ENCODE results near the gene IGFL3. TPM values are rescaled to one million over a fixed set of nuclear protein-coding genes. Genes with fewer than 3 reads are reported as not detected.

The IGFL3 gene
- total RNA-seq, 4 donors from 2014 or later, result not detected

DNA sequence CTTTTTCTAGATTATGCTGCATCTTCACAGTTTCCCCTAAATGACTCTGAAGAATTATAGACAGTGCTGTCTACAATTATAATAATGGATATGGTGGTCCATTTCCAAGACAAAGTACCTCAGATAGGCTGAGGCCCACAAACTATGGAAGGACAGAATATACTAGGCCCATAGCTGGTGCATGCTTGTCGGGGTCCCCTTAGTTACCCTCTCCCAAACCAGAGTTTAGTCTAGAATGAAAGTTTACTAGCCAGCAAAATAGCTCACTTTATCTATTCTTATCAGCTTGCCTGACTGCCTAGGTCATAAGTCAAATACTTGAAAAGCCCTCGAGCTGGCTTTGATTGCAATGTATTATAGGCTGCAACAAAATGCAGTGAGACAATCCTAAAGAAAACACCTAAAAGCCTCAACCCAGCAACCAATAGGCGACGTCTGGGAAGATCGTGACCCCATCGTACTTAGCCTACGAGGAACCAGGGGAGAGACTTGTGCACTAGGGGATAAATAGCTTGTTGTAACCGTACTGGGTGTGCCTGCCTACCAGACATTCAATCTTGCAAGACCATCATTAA, 22.8 kb upstream of the IGFL3 start:
- no peaks in the 10 kb centered on the region for H3K4me1 ChIP-seq
- H3K9me3 ChIP-seq, result no peaks in the 10 kb centered on the region
- no peaks in the 10 kb centered on the region for H3K36me3 ChIP-seq
- intact Hi-C loops (cut with DNase I; ENCODE audit: low total_unique reads), result no loop called here
- no peak overlapping the region for H3K27ac ChIP-seq
- TF ChIP-seq, protein P1, sequence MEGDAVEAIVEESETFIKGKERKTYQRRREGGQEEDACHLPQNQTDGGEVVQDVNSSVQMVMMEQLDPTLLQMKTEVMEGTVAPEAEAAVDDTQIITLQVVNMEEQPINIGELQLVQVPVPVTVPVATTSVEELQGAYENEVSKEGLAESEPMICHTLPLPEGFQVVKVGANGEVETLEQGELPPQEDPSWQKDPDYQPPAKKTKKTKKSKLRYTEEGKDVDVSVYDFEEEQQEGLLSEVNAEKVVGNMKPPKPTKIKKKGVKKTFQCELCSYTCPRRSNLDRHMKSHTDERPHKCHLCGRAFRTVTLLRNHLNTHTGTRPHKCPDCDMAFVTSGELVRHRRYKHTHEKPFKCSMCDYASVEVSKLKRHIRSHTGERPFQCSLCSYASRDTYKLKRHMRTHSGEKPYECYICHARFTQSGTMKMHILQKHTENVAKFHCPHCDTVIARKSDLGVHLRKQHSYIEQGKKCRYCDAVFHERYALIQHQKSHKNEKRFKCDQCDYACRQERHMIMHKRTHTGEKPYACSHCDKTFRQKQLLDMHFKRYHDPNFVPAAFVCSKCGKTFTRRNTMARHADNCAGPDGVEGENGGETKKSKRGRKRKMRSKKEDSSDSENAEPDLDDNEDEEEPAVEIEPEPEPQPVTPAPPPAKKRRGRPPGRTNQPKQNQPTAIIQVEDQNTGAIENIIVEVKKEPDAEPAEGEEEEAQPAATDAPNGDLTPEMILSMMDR (IDR thresholded peaks at IDR 0.05 in 4 of 5, conservative IDR thresholded peaks at IDR 0.05 in 1 of 5), result no peak
- no peak for TF ChIP-seq POLR2A (IDR thresholded peaks at IDR 0.05)
- in situ Hi-C loops (cut with MboI; ENCODE audit: low sequenced_read_pairs in 4 of 4), result no loop called here
- ATAC-seq (no peak), DNase-seq (no peak)
- H3K4me3 ChIP-seq, result no peak overlapping the region
- peaks cover 0 to 17% (median 0%) of the 10 kb centered on the region in 3 donors for H3K27me3 ChIP-seq

DNA sequence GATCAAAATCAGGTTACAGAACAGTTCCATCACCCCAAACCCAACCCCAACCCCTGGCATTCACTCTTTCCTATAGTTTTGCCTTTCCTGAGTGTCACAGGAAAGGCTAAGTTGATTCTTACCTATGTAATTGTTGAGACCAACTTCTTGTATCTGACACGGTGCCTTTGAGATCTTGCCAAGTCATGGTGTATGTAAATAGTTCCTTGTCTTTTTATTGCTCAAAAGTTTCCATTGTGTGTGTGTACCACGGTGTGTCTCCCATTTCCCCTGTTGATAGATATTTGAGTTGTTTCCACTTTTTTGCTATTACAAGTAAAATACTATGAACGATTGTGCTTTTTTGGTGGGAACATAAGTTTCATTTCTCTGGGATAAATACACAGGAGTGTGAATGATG, 20.3 kb upstream of the IGFL3 start:
- peaks cover 0 to 7% (median 0%) of the 10 kb centered on the region in 3 donors for H3K27me3 ChIP-seq
- ATAC-seq (no peak), DNase-seq (no peak)
- no peaks in the 10 kb centered on the region for H3K4me1 ChIP-seq
- H3K27ac ChIP-seq, result no peak overlapping the region
- H3K36me3 ChIP-seq, result no peaks in the 10 kb centered on the region
- H3K9me3 ChIP-seq, result no peaks in the 10 kb centered on the region
- TF ChIP-seq, protein P1 (IDR thresholded peaks at IDR 0.05 in 4 of 5, conservative IDR thresholded peaks at IDR 0.05 in 1 of 5), result no peak
- intact Hi-C loops (cut with DNase I; ENCODE audit: low total_unique reads) (no loop called here), in situ Hi-C loops (cut with MboI; ENCODE audit: low sequenced_read_pairs in 4 of 4) (no loop called here)
- no peak overlapping the region for H3K4me3 ChIP-seq

DNA sequence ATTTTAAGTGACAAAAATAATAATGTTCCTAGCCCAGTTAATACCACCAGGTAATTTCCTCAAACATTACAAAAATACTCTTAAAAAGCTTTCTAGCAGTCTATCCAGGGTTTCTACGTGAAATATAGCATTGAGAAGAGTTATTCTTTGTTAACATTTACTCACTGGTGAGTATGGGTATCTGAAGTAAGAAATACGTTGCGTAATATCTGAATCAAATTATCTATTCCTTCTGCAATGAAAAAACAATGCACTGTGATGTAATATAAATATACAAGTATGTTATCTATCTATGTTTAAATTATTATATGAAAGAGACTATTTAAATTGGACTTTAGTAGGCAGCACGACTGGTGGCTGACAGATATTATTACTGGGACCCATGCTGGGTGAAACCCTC, 17.8 kb upstream of the IGFL3 start:
- no peaks in the 10 kb centered on the region for H3K36me3 ChIP-seq
- H3K27ac ChIP-seq, result no peak overlapping the region
- in situ Hi-C loops (cut with MboI; ENCODE audit: low sequenced_read_pairs in 4 of 4) (no loop called here), intact Hi-C loops (cut with DNase I; ENCODE audit: low total_unique reads) (no loop called here)
- H3K4me1 ChIP-seq, result no peaks in the 10 kb centered on the region
- ATAC-seq, result no peak
- H3K4me3 ChIP-seq, result no peak overlapping the region
- TF ChIP-seq, protein P1 (IDR thresholded peaks at IDR 0.05 in 4 of 5, conservative IDR thresholded peaks at IDR 0.05 in 1 of 5), result no peak
- TF ChIP-seq POLR2A (IDR thresholded peaks at IDR 0.05), result no peak
- no peaks in the 10 kb centered on the region for H3K9me3 ChIP-seq
- peaks cover 0 to 3% (median 0%) of the 10 kb centered on the region in 3 donors for H3K27me3 ChIP-seq
- no peak for DNase-seq

DNA sequence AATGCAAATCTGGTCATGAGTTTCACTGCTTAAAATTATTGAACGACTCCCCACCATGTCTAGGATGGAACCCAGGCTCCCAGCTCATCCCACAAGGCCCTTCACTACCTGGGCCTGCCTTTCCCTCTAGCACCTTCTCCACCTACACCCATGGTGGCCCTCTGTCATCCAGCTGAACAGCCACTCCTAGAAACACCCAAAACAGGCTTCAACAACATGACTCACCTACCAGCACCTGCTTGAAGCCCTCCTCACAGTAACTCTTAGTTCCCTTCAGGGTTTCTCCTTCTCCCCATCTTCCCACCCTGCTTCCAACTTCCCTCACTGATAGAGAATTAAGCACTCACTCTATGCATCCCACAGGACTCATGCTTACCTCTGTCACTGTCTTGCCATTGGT, 16.9 kb upstream of the IGFL3 start:
- H3K27ac ChIP-seq, result no peak overlapping the region
- H3K27me3 ChIP-seq, result no peaks in the 10 kb centered on the region
- no peaks in the 10 kb centered on the region for H3K4me1 ChIP-seq
- DNase-seq, result no peak
- no peak for ATAC-seq
- TF ChIP-seq, protein P1 (IDR thresholded peaks at IDR 0.05 in 4 of 5, conservative IDR thresholded peaks at IDR 0.05 in 1 of 5), result no peak
- no peak for TF ChIP-seq POLR2A (IDR thresholded peaks at IDR 0.05)
- no peak overlapping the region for H3K4me3 ChIP-seq
- H3K9me3 ChIP-seq, result no peaks in the 10 kb centered on the region
- in situ Hi-C loops (cut with MboI; ENCODE audit: low sequenced_read_pairs in 4 of 4) (no loop called here), intact Hi-C loops (cut with DNase I; ENCODE audit: low total_unique reads) (no loop called here)
- H3K36me3 ChIP-seq, result no peaks in the 10 kb centered on the region

DNA sequence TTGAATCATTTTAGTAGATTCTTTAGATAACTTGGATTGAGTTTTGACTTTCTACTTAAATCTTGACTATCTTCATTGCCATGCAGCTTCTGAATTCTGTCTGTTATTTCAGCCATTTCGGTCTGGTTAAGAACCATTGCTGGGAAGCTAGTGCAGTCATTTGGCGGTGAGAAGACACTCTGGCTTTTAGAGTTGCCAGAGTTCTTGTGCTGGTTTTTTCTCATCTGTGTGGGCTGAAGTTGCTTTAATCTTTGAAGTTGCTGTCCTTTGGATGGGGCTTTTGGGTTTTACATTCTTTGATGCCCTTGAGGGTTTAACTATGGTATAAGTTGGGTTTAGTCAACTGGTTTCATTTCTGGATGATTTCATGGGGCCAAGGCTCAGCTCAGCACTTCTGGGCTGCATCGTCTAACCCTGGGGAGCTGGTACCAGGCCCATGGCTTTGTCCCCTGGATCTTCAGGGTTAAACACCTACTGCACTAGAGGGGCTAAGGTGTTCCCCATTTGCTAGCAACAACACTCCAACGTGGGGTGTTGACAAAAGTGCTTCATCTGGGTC, 13.5 kb upstream of the IGFL3 start:
- H3K9me3 ChIP-seq, result no peaks in the 10 kb centered on the region
- H3K4me3 ChIP-seq, result no peak overlapping the region
- TF ChIP-seq POLR2A (IDR thresholded peaks at IDR 0.05), result no peak
- TF ChIP-seq, protein P1 (IDR thresholded peaks at IDR 0.05 in 4 of 5, conservative IDR thresholded peaks at IDR 0.05 in 1 of 5), result no peak
- no peaks in the 10 kb centered on the region for H3K27me3 ChIP-seq
- in situ Hi-C loops (cut with MboI; ENCODE audit: low sequenced_read_pairs in 4 of 4), result no loop called here
- DNase-seq (no peak), ATAC-seq (no peak)
- no peak overlapping the region for H3K27ac ChIP-seq
- peaks cover 8 to 11% of the 10 kb centered on the region in 2 donors for H3K4me1 ChIP-seq
- intact Hi-C loops (cut with DNase I; ENCODE audit: low total_unique reads), result no loop called here
- no peaks in the 10 kb centered on the region for H3K36me3 ChIP-seq

All from gastrocnemius medialis (tissue), 4 donors.